Medulla oblongata (tissue), 1 donor: ENCODE data around the gene LMNA.
A peak's percentile ranks its signal among the peaks of the same experiment; 100 is the strongest.
"Not testable (repeated sequence)": the region's sequence is repeated elsewhere in the genome, so short reads cannot be mapped to it uniquely, and the experiment has no call there.

Experiments used
- DNase-seq: peaks from one replicate; pipeline ENCODE4 v3.0.0-alpha.2; 2015; ENCODE audit errors: extremely low spot score

Gene LMNA

DNA sequence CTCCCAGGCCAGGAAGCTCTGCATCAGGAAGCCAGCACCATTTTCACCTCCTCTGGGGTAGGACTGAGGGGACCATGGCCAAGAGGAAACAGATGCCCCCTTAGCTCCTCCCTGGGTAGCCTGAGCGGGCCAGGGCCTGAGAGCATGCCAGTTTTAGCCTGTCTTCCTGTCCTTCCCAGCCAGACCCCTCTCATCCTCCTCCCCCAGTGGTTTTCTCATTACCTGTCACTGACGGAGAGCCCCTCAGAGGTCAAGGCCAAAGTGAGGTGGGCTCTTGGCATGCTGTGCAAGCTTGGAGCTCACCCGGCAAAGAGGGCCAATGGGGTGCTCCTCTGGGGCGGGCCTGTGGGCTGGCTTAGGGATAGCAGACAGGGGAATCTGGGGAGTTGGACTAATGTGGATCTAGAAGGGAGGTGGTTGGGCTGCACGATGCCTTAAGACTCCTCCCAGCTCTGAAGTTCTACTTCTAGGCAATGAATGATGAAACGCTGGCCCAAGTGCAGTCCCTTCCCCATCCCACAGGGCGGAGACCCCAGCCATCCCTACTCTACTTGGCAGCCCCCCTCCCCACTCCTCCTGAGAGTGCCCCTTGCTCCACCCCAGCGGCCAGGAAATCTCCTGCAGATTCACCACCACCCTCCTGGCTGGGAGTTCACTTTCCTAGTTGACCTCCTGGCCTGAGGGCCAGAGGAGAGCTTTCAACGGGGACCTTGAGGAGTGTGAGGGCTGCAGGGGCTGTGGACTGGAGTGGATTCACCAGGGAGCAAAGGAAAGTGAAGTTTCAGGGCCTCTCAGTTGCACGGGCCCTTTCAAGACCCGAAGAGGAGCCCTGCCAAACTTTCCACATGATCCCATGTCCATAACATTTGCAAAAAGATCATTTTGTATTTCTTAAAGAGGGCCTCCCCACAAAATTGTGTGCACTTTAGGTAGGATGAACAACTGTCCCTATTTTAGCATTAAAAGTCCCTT lies 9.4 kb upstream of the LMNA start:
- no peak for DNase-seq

DNA sequence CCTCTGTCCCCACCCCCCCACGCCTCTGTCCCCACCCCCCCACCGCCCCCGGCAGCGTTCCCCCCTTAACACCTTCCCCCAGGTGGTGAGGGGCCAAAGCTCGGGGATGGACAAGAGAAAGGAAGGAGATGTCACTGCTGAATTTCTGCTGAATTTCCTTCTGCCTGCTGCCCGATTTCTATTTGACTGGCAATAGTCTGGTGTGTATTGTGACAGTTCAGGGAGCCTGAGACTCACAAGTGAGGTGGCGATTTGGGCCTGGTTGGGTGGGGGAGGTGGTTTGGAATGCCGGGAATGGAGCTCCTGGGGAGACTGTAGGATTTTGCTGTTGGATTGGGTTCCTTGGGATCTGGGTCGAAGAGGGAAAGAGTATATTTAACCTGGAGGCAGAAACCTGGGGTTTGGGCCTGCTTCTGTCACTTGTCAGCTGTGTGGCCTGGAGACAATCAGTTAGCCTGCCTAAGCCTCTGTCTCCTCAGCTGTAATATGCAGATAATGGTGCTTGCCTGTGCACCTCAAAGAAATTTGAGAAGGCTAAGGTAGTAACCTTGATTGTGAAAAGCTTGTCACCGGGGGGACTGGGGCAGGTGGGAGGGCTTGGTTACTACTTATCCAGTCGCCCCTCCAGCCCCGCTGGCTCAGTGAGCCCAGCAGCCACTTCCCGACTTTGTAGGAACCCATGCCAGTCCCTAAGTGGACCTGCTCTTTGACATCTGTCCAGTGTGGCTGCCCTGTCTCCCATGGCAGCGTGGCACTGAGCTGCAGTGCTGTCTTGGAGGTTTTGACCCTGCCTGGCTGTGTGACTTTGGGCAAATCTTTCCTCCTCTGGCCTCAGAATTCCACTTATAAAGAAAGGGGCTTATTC lies 7.7 kb upstream of the LMNA start:
- peak; percentile 16 for DNase-seq

DNA sequence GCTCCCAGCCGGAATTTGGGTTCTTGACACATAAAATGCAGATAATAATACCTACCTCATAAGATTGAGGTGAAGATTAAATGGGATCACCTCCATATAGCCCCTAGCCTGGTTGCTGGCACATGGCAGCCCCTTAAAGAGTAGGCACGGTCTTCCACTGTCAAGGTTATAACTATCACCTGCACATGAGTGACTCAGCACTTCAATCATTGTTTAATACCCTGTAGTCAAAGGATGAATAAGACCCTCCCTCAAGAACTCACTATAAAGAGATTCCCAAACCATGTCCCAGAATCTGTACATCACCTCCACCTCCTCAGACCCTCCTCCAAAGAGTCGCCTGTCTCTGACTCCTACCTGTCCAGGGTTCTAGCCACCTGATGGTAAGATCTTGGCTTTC lies 6.5 kb upstream of the LMNA start:
- DNase-seq = no peak

DNA sequence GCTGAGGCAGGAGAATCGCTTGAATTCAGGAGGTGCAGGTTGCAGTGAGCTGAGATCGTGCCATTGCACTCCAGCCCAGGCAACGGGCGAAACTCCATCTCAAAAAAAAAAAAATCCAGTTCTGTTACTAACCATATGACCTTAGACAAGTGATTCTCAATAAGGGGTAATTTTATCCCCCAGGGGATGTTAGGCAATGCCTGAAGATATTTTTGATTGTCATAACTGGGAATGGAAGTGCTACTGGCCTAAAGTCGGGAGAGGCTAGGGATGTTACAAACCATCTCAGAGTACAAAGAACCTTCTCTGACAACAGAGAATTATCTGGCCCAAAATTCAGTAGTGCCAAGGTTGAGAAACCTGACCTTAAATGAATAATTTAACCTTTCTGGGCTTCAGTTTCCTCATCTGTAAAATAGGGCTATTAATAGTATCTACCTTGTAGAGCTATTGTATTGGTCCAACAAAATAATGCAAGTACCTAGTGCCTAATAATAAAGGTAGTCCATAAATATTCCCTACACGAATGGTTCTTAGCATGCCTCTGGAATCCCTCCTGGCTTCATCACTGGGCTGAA lies 5.8 kb upstream of the LMNA start:
- no peak for DNase-seq

DNA sequence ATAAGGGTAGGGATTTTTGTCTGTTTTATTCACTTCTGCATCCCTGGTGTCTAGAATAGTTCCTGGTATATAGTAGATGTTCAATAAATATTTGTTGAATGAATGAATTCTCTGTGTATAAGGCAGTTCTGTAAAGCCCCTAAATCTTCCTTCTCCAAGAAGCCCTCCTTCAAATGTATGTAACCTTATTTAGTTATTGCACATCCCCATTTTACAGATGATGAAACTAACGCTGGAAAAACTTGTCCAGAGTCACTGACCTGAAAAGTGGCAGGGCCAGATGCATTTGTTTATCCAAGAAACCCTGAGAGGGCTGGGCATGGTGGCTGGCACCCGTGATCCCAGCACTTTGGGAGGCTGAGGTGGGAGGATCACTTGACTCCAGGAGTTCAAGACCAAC lies 4.3 kb upstream of the LMNA start:
- no peak for DNase-seq

DNA sequence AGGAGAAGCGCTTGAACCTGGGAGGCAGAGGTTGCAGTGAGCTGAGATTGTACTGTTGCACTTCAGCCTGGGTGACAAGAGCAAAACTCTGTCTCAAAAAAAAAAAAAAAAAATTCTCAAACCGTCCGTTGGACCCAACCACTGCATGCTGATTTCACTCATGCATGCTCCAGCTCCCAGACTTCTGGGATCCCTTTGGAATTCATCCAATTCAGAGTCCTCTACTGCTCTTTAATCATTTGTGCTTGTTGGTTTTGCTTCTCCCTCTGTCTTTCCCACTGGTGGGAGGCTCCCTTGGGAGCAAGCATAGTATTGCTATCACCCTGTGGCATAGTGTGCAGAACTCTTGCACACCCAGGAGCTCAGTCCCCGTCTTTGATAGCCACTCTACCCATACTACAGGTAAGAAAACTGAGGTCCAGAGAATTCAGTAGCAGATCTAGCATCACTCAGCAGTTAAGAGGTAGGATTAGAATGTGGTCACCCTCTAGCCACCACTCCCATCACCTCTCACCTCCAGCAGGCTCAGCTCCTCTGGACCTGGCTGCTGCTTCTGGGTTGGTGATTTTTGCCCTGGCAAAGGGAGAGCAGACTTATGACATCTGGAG lies 3.1 kb upstream of the LMNA start:
- DNase-seq = no peak

DNA sequence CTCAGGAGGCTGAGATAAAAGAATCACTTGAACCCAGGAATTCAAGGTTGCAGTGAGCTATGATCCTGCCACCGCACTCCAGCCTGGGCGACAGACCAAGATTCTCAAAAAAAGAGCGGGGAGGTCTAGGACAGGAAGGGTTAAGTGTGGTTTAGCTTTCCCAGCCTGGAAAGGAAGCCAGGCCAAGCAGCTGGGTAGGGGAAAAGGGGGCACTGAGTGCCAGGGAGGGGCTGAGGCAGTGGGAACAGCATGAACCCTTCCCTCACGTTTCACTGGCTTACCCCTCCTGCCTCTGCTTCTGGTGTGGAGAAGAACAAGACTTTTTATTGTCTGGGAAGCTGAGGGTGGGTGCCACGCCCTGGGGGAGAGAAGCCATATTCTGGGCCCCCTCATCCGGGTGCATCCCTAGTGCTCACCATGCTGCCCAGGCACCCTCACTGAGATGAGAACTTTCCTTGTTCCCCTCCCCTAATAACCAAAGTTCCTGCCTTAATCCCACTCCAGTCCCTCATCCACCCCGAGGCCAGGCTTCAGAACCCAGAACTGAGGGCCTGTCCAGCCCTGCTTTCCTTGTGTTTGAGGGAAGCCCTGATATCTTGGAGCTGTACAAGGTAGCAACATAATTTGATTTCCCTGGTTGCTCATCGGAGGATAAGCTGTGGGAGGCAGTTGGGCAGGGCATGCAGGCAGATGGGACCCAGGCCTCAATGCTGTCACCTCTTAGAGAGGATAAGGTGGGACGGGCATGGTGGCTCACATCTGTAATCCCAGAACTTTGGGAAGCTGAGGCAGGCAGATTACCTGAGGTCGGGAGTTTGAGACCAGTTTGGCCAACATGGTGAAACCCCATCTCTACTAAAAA lies 2.0 kb upstream of the LMNA start:
- DNase-seq = no peak

DNA sequence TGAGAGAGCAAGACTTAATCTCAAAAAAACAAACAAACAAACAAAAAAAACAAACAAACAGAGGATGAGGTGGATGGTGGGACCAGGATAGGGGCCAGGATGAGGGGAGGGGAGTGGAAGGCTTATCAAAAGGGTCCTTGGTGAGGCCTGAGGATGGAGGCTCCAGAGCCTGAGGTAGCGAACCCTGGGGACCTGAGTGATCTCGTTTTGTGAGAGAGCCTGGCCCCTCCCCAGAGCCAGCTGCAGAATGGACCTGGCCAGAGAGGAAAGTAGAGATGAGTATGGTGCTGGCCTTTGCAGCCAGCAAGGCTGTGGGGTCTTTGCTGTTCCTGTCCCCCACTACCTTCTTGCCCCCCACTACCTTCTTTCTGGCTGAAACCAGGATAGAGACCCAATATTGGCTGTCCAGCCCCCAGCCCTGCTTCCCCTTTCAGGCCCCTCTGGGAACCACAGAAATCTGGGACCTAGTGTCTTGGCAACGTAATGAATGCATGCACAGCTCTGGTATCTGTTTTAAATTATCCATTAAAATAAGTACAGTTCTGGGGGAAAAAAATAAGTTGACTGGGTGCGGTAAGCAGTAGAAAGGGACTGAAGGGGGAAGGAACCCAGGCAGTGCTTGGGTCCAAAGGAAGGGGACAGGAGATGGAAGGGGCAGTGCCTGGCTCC lies 1.1 kb upstream of the LMNA start:
- DNase-seq = no peak

DNA sequence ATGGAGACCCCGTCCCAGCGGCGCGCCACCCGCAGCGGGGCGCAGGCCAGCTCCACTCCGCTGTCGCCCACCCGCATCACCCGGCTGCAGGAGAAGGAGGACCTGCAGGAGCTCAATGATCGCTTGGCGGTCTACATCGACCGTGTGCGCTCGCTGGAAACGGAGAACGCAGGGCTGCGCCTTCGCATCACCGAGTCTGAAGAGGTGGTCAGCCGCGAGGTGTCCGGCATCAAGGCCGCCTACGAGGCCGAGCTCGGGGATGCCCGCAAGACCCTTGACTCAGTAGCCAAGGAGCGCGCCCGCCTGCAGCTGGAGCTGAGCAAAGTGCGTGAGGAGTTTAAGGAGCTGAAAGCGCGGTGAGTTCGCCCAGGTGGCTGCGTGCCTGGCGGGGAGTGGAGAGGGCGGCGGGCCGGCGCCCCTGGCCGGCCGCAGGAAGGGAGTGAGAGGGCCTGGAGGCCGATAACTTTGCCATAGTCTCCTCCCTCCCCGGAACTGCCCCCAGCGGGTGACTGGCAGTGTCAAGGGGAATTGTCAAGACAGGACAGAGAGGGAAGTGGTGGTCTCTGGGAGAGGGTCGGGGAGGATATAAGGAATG lies 505 bp downstream of the LMNA start:
- no peak for DNase-seq

DNA sequence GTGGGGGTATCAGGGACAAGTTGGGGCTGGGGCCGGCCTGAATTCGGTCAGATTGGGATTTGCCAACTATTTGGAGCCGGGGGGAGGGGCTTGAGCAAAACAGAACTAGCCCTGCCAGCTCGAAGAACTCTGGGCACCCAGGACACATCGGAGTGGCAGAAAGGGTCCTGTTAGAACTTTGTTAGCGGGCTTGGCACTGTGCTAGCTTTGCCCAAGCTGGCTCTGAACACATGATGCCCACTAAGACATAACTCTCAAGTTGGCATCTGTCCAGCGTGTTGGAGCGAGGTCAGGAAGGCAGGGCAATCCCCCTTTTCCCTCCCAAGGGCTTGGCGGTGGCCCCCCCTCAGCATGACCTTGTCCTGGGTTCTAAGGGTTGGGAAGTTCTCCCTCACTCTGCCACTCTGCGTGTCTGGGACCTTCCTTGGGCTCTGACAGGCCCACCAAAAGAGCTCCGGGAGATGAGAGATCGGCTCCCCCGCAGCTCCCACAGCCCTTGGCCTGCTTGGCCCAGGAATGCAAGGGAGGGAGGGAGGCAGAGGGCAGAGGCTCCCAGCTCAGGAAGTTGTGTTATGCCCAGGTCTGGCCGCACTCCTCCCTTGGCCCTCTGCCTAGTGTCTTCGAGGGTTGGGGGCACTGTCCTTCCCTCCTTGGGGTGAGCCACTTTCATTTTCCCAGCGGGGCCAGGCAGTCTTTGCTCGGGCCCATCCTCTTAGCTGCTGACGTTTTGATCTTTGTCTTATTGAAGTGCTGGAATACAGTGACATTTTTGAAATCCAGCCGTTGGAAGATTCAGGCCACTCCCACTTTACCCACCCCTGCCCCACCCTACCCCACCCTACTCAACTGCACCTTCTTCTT lies 1.2 kb downstream of the LMNA start:
- DNase-seq = peak; percentile 78

DNA sequence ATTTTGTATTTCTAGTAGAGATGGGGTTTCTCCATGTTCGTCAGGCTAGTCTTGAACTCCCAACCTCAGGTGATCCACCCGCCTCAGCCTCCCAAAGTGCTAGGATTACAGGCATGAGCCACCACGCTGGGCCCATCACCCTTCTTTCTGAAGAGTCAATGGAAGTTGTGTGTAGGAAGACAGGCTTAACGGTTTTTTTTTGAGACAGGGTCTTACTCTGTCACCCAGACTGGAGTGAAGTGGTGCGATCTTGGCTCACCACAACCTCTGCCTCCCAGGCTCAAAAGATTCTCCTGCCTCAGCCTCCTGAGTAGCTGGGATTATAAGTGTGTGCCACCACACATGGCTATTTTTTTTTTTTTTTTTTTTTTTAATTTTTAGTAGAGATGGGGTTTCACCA lies 2.2 kb downstream of the LMNA start:
- DNase-seq = not testable (repeated sequence)

DNA sequence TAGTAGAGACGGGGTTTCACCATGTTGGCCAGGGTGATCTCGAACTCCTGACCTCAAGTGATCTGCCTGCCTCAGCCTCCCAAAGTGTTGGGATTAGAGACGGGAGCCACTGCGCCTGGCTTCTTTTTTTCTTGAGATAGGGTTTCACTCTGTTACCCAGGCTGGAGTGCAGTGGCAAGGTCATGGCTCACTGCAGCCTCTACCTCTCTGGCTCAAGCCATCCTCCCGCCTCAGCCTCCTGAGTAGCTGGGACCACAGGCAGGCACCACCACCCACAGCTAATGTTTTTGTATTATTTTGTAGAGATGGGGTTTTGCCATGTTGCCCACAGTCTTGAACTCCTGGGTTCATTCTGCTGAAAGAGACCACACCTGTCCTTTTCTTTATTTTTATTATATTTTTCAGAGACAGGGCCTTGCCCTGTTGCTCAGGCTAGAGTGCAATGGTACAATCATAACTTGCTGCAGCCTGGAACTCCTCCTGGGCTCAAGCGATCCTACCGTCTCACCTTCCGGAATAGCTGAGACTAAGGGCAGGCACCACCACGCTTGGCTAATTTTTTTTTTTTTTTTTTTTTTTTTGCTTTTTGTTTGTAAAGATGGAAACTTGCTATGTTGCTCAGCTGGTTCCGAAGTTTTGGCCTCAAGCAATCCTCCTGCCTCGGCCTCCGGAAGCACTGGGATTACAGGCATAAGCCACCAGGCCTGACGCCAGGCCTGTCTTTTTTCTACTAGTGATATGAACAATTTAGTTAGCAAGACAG lies 3.1 kb downstream of the LMNA start:
- no peak for DNase-seq

DNA sequence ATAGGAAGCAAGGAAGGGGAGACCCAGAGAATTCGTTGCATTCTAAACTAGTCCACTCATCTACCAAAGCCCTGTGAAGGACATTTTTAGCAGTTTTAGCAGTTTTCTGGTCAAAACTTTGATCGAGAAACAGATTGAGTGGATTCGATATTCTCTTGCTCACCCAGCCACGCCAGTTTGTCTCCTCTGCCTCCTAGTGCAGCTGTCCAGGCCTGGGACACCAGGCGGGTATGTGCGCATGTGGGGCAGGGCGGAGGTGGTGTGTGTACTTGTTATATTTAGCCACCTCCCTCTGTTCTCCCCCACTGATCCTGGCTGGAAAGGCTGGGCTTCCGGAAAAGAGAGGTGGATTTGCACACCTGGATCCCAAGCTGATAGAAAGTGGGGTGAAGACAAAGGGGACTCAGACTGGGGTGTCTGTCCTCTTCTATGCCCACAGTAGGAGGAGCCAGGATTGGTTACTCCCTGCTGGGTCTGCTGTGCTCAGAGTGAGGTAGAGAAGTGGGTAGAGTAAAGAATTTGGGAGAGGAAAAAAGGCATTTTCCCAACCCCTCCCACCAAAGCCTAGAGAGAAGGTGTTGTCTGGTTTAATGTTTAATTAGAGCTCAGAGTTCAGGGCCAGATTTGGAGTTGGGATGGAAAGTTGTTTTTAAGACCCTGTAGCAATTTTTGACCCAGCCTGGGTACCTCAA lies 3.8 kb downstream of the LMNA start:
- no peak for DNase-seq

DNA sequence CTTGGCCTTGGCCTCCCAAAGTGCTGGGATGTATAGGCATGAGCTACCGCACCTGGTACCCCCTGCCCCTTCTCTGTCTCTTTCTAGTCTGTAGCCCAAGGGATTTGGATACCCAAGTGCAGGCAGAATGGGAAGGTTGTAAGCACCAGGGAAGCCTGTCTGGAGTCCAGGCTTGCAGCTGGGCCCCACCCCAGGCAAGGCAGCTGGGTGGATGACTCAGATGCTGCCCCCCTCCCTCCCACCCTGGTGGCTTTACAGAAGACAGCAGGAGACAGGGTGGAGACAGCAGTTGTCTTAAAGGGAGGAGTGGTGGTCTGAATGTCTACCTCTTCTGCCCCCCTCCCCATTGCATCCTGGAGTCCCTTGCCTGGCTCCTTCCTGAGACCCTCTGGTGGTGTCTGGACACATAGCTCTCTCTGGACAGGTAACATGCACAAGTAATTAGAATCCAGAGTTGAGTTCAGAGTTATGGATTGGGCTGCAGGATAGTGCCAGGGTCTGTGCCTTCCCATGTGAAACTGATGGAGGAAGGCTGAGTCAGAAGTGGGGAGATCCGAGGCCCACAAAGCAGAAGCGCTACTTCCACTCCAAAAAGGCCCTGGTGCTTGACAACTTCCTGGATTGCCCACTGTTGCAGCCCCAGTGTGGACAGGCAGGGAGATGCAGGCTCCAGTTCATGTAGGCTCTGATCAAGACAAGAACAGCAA lies 5.1 kb downstream of the LMNA start:
- peak; percentile 79 for DNase-seq

DNA sequence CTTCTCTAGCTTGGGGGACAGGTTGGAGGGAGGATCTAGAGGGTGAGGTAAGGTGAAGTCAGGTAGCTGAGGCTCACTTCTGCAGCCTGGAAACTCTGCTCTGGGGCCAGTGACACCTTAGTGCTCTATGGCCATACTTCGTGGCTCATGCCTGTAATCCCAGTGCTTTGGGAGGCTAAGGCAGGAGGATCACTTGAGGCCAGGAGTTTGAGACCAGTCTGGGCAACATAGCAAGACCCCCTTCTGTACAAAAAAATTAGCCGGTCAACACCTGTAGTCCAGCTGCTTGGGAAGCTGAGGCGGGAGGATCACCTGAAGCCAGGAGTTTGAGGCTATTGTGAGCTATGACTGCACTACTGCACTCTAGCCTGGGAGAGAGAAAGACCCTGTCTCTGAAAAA lies 5.8 kb downstream of the LMNA start:
- DNase-seq = no peak

DNA sequence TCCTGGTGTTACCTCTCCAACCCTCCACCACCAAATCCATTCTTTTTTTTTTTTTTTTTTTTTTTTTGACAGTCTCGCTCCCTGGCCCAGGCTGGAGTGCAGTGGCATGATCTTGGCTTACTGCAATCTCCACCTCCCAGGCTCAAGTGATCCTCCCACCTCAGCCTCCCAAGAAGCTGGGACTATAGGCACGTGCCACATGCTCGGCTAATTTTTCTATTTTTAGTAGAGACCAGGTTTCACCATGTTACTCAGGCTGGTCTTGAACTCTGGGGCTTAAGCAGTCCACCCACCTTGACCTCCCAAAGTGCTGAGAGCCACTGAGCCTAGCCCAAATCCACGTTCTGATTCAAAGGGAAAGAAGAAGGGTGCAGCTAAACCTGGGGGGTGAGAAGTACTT lies 6.5 kb downstream of the LMNA start:
- not testable (repeated sequence) for DNase-seq

DNA sequence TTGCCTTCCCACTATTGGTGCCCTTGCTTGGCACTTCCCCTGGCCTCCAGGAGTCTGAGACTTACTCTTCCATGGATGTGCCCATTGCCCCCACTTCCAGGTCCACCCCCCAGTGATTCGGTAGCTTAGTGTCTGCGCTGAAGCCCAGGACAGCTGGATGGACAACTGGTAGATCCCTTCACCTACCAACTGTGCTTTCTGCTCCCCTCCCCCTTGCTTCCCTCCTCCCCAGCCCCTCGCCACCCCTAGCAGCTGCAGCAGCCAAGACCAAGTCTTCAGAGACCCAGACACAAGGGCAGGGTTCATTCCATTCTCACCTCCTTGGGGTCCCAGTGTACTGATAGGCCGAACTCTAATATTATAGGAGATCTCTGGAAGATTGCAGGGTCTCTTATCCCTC lies 6.9 kb downstream of the LMNA start:
- no peak for DNase-seq
